HEK293 (cell line): ENCODE measurements around the gene ILDR1.

Experiments
- CTCF ChIA-PET: fragments of 350-600 bp; formaldehyde crosslinking; extraction: SDS; loops from one replicate; lab custom pipeline; 2021; ENCODE audit warnings: antibody characterized with exemption; lab: Yijun Ruan, JAX
- POLR2A ChIA-PET: fragments of 300-600 bp; formaldehyde crosslinking; extraction: SDS; loops from one replicate; lab custom pipeline; 2020; ENCODE audit warnings: antibody characterized with exemption, inconsistent platforms; lab: Yijun Ruan, JAX
- H3K27ac ChIP-seq: fragments of 200-500 bp; sonication (Bioruptor generic); 2 replicates; pipeline ENCODE4 v1.5.1; 2014; ENCODE audit warnings: low read depth, low read length, control low read depth, inconsistent platforms; ENCODE audit errors: extremely low read depth
- H3K36me3 ChIP-seq, 2 experiments: fragments of 200-500 bp in 1 of 2; sonication (Bioruptor generic) in 1 of 2; 1 replicate in 1 of 2; 2 replicates in 1 of 2; pipeline ENCODE4 v1.5.1; 2014 to 2017; ENCODE audit warnings: inconsistent platforms in 2 of 2, low read length in 2 of 2; ENCODE audit not compliant: control insufficient read depth in 2 of 2, insufficient read depth in 1 of 2
- H3K4me1 ChIP-seq: fragments of 200-500 bp; sonication (Bioruptor generic); 2 replicates; pipeline ENCODE4 v1.5.1; 2014; ENCODE audit warnings: mild to moderate bottlenecking, low read length, inconsistent platforms; ENCODE audit not compliant: control insufficient read depth, insufficient read depth
- H3K4me3 ChIP-seq: 2 replicates; pipeline ENCODE4 v1.5.1; 2011; ENCODE audit warnings: low read depth, mild to moderate bottlenecking, control low read depth, low read length, moderate library complexity
- H3K9me3 ChIP-seq: fragments of 200-500 bp; sonication (Bioruptor generic); 2 replicates; pipeline ENCODE4 v1.5.1; 2014; ENCODE audit warnings: low read depth, low read length, inconsistent platforms; ENCODE audit not compliant: control insufficient read depth, insufficient read depth
- FEZF1 ChIP-seq: fragments of 450-650 bp; formaldehyde crosslinking; IDR thresholded peaks from 2 replicates; pipeline ENCODE4 v1.5.1; 2016; ENCODE audit warnings: missing biosample characterization, missing genetic modification characterization
- HIC1 ChIP-seq: fragments of 450-650 bp; formaldehyde crosslinking; IDR thresholded peaks from 2 replicates; pipeline ENCODE4 v1.5.1; 2016; ENCODE audit warnings: missing biosample characterization, missing genetic modification characterization
- HOXC10 ChIP-seq: sonication (generic); formaldehyde crosslinking; IDR thresholded peaks from 2 replicates; pipeline ENCODE4 v1.8.1; 2023; ENCODE audit warnings: mild to moderate bottlenecking, missing genetic modification reagents
- RBAK ChIP-seq: fragments of 450-650 bp; formaldehyde crosslinking; IDR thresholded peaks from 2 replicates; pipeline ENCODE4 v1.5.1; 2016; ENCODE audit warnings: missing biosample characterization, missing genetic modification characterization
- REST ChIP-seq: fragments of 450-650 bp; formaldehyde crosslinking; IDR thresholded peaks from 2 replicates; pipeline ENCODE4 v1.5.1; 2016; ENCODE audit warnings: missing biosample characterization, missing genetic modification characterization
- SCRT2 ChIP-seq: fragments of 450-650 bp; formaldehyde crosslinking; IDR thresholded peaks from 2 replicates; pipeline ENCODE4 v1.5.1; 2016; ENCODE audit warnings: missing biosample characterization, missing genetic modification characterization
- SP7 ChIP-seq: fragments of 450-650 bp; formaldehyde crosslinking; IDR thresholded peaks from 2 replicates; pipeline ENCODE4 v1.5.1; 2016; ENCODE audit warnings: missing biosample characterization, missing genetic modification characterization
- WT1 ChIP-seq: fragments of 450-650 bp; formaldehyde crosslinking; IDR thresholded peaks from 2 replicates; pipeline ENCODE4 v1.5.1; 2016; ENCODE audit warnings: missing biosample characterization, missing genetic modification characterization
- ZNF114 ChIP-seq: fragments of 450-650 bp; formaldehyde crosslinking; IDR thresholded peaks from 2 replicates; pipeline ENCODE4 v1.5.0; 2017; ENCODE audit warnings: missing biosample characterization, missing genetic modification characterization
- ZNF16 ChIP-seq: fragments of 450-650 bp; formaldehyde crosslinking; IDR thresholded peaks from 2 replicates; pipeline ENCODE4 v1.5.1; 2016; ENCODE audit warnings: low read depth, missing biosample characterization, missing genetic modification characterization
- ZNF23 ChIP-seq: fragments of 450-650 bp; formaldehyde crosslinking; IDR thresholded peaks from 2 replicates; pipeline ENCODE4 v1.5.1; 2016; ENCODE audit warnings: missing biosample characterization, missing genetic modification characterization, borderline replicate concordance
- ZNF266 ChIP-seq: fragments of 450-650 bp; formaldehyde crosslinking; IDR thresholded peaks from 2 replicates; pipeline ENCODE4 v1.5.1; 2016; ENCODE audit warnings: missing biosample characterization, missing genetic modification characterization, low read depth
- ZNF341 ChIP-seq: fragments of 450-650 bp; formaldehyde crosslinking; IDR thresholded peaks from 2 replicates; pipeline ENCODE4; 2016; ENCODE audit warnings: low read depth, missing biosample characterization, missing genetic modification characterization
- ZNF394 ChIP-seq: fragments of 450-650 bp; formaldehyde crosslinking; IDR thresholded peaks from 2 replicates; pipeline ENCODE4 v1.5.1; 2016; ENCODE audit warnings: missing biosample characterization, missing genetic modification characterization, mild to moderate bottlenecking, moderate library complexity, borderline replicate concordance
- ZNF423 ChIP-seq: fragments of 450-650 bp; formaldehyde crosslinking; IDR thresholded peaks from 2 replicates; pipeline ENCODE4 v1.5.1; 2016; ENCODE audit warnings: missing biosample characterization, missing genetic modification characterization
- ZNF433 ChIP-seq: fragments of 450-650 bp; formaldehyde crosslinking; IDR thresholded peaks from 2 replicates; pipeline ENCODE4 v1.5.1; 2016; ENCODE audit warnings: missing biosample characterization, missing genetic modification characterization, low read depth
- ZNF518A ChIP-seq: fragments of 450-650 bp; formaldehyde crosslinking; conservative IDR thresholded peaks from 2 replicates; pipeline ENCODE4 v1.5.1; 2016; ENCODE audit warnings: low read depth, missing biosample characterization, missing genetic modification characterization
- ZNF692 ChIP-seq: fragments of 450-650 bp; formaldehyde crosslinking; IDR thresholded peaks from 2 replicates; pipeline ENCODE4 v1.5.1; 2016; ENCODE audit warnings: missing biosample characterization, missing genetic modification characterization
- ZSCAN23 ChIP-seq: fragments of 450-650 bp; formaldehyde crosslinking; IDR thresholded peaks from 2 replicates; pipeline ENCODE4 v1.5.1; 2016; ENCODE audit warnings: missing biosample characterization, missing genetic modification characterization
- ZXDB ChIP-seq: fragments of 450-650 bp; formaldehyde crosslinking; IDR thresholded peaks from 2 replicates; pipeline ENCODE4 v1.5.1; 2016; ENCODE audit warnings: missing biosample characterization, missing genetic modification characterization

Gene ILDR1

GRCh38 chr3:121943431-121943830, 78.6 kb downstream of the ILDR1 start:
- ChIA-PET CTCF (no interaction called here), POLR2A (no interaction called here)
- TF ChIP-seq ZNF692 (tag by site-specific recombination) (no peak), ZNF114 (no peak), ZNF266 (no peak), SCRT2 (tag by site-specific recombination) (no peak), ZNF433 (tag by site-specific recombination) (no peak), ZNF16 (no peak), ZNF341 (tag by site-specific recombination) (no peak), WT1 (tag by site-specific recombination) (no peak)

GRCh38 chr3:121942116-121942786, 79.8 kb downstream of the ILDR1 start:
- Histone ChIP-seq H3K9me3 (no peaks in the 10 kb centered on the region), H3K36me3 (no peaks in the 10 kb centered on the region), H3K4me1 (no peaks in the 10 kb centered on the region), H3K27ac (no peak overlapping the region), H3K4me3 (no peak overlapping the region)
- TF ChIP-seq RBAK (tag by site-specific recombination): no peak
- TF ChIP-seq ZNF423 (tag by site-specific recombination): no peak
- TF ChIP-seq ZNF23 (tag by site-specific recombination): no peak
- ChIA-PET POLR2A (no interaction called here), CTCF (interaction anchor here (0.5 kb wide), 1 partner anchor 38 kb away, joined by 5 read pairs; no protein-coding TSS in a partner anchor)

More at GRCh38 chr3:121943431-121943830, 78.6 kb downstream of the ILDR1 start:
- no peak overlapping the region for H3K4me3 ChIP-seq
- no peak overlapping the region for H3K27ac ChIP-seq
- H3K36me3 ChIP-seq: no peaks in the 10 kb centered on the region
- no peaks in the 10 kb centered on the region for H3K4me1 ChIP-seq
- H3K9me3 ChIP-seq: no peaks in the 10 kb centered on the region

- POLR2A ChIA-PET: no interaction called here
- no peaks in the 10 kb centered on the region for H3K4me1 ChIP-seq
- H3K27ac ChIP-seq: no peak overlapping the region
- CTCF ChIA-PET: interaction anchor here (0.5 kb wide), 1 partner anchor 39 kb away, joined by 5 read pairs; no protein-coding TSS in a partner anchor
- no peaks in the 10 kb centered on the region for H3K9me3 ChIP-seq
- no peak for TF ChIP-seq FEZF1 (tag by site-specific recombination)
- no peak for TF ChIP-seq ZSCAN23 (tag by site-specific recombination)
- TF ChIP-seq HOXC10 (CRISPR knock-in tag): no peak
- no peak for TF ChIP-seq HIC1 (tag by site-specific recombination)
- no peak for TF ChIP-seq ZXDB (tag by site-specific recombination)
- TF ChIP-seq ZNF423 (tag by site-specific recombination): no peak
- no peak for TF ChIP-seq SP7 (tag by site-specific recombination)
- no peak for TF ChIP-seq ZNF394 (tag by site-specific recombination)
- no peak for TF ChIP-seq REST (tag by site-specific recombination)
- TF ChIP-seq ZNF518A (tag by site-specific recombination): no peak
- H3K36me3 ChIP-seq: no peaks in the 10 kb centered on the region
- no peak overlapping the region for H3K4me3 ChIP-seq
Measured at GRCh38 chr3:121941592-121941991, 80.5 kb downstream of the ILDR1 start.
